Muscle layer of colon (tissue), 2 donors: ENCODE data around the gene UROD.
"Not testable (repeated sequence)": the region's sequence is repeated elsewhere in the genome, so short reads cannot be mapped to it uniquely, and the experiment has no call there.

Experiments used
- H3K27ac ChIP-seq: one replicate; pipeline ENCODE4 v1.7.0; 2013; ENCODE audit warnings: low read depth, mild to moderate bottlenecking, low read length, moderate library complexity
- H3K27me3 ChIP-seq, 2 donors: one replicate each; pipeline ENCODE4 v1.7.0; 2013; ENCODE audit warnings: low read length in 2 of 2, mild to moderate bottlenecking in 2 of 2; ENCODE audit not compliant: insufficient read depth in 2 of 2, control insufficient read depth in 1 of 2
- H3K36me3 ChIP-seq: one replicate; pipeline ENCODE4 v1.7.0; 2013; ENCODE audit warnings: mild to moderate bottlenecking, low read length; ENCODE audit not compliant: insufficient read depth
- H3K4me1 ChIP-seq: one replicate; pipeline ENCODE4 v1.7.0; 2013; ENCODE audit warnings: mild to moderate bottlenecking, low read length; ENCODE audit not compliant: insufficient read depth
- H3K4me3 ChIP-seq, 2 donors: one replicate each; pipeline ENCODE4 v1.7.0; 2013; ENCODE audit warnings: low read length in 2 of 2, low read depth in 1 of 2, mild to moderate bottlenecking in 1 of 2, moderate library complexity in 1 of 2
- H3K9ac ChIP-seq: one replicate; pipeline ENCODE4 v1.7.0; 2013; ENCODE audit warnings: low read length
- H3K9me3 ChIP-seq: one replicate; pipeline ENCODE4 v1.7.0; 2013; ENCODE audit warnings: mild to moderate bottlenecking, low read length
- donor health status: abdominal sarcoma.
- donor health status: Adenocarcinoma of cecum.

UROD gene

GRCh38 chr1:45051005-45051772 is 39.1 kb downstream of the UROD start:
- Histone ChIP-seq H3K9ac (no peak overlapping the region), H3K27ac (no peak overlapping the region), H3K4me3 (no peak overlapping the region), H3K36me3 (no peaks in the 10 kb centered on the region), H3K9me3 (no peaks in the 10 kb centered on the region), H3K27me3 (no peaks in the 10 kb centered on the region), H3K4me1 (no peaks in the 10 kb centered on the region)

GRCh38 chr1:45057542-45057941 is 45.5 kb downstream of the UROD start:
- Histone ChIP-seq H3K27ac (no peak overlapping the region), H3K9me3 (no peaks in the 10 kb centered on the region), H3K27me3 (no peaks in the 10 kb centered on the region), H3K9ac (no peak overlapping the region), H3K4me1 (no peaks in the 10 kb centered on the region), H3K36me3 (no peaks in the 10 kb centered on the region), H3K4me3 (no peak overlapping the region)

GRCh38 chr1:45059829-45060228 is 47.8 kb downstream of the UROD start:
- Histone ChIP-seq H3K27me3 (no peaks in the 10 kb centered on the region), H3K9me3 (no peaks in the 10 kb centered on the region), H3K9ac (no peak overlapping the region), H3K36me3 (no peaks in the 10 kb centered on the region), H3K4me3 (no peak overlapping the region), H3K4me1 (no peaks in the 10 kb centered on the region), H3K27ac (no peak overlapping the region)

- not testable (repeated sequence) for H3K36me3 ChIP-seq, H3K27me3 ChIP-seq, H3K4me1 ChIP-seq, H3K9me3 ChIP-seq, H3K4me3 ChIP-seq, H3K9ac ChIP-seq, H3K27ac ChIP-seq
These were observed 50.4 kb downstream of the UROD start for GRCh38 chr1:45062463-45062862.

- Histone ChIP-seq H3K4me1 (no peaks in the 10 kb centered on the region), H3K9ac (no peak overlapping the region), H3K4me3 (no peak overlapping the region), H3K9me3 (no peaks in the 10 kb centered on the region), H3K27ac (no peak overlapping the region), H3K36me3 (no peaks in the 10 kb centered on the region), H3K27me3 (no peaks in the 10 kb centered on the region)
These were observed 53.0 kb downstream of the UROD start for GRCh38 chr1:45065083-45065482.
